GM15510 (cell line): ENCODE measurements around the gene CDK4.

Experiments used
- POLR2A ChIP-seq: IDR thresholded peaks from 3 replicates; pipeline ENCODE4 v1.6.1; 2011; ENCODE audit warnings: borderline replicate concordance; ENCODE audit not compliant: insufficient read length; ENCODE audit errors: extremely low read depth

CDK4 gene

GRCh38 chr12:57775563-57776246 lies 23.6 kb upstream of the CDK4 start:
- TF ChIP-seq POLR2A = no peak

GRCh38 chr12:57775044-57775443 lies 22.9 kb upstream of the CDK4 start:
- TF ChIP-seq POLR2A = no peak

- TF ChIP-seq POLR2A = no peak
These were observed 20.6 kb upstream of the CDK4 start, which contains the start of gene EEF1AKMT3 for GRCh38 chr12:57772429-57773322. Gene EEF1AKMT3, plus strand, starts transcription at chr12:57772614. Its CDS starts 111 bp downstream, at chr12:57772725.

- peak; percentile 80 for TF ChIP-seq POLR2A
These were observed 19.8 kb upstream of the CDK4 start, which contains the start of gene METTL1 for GRCh38 chr12:57771873-57772428. Gene METTL1, minus strand, starts transcription at chr12:57772105. Its CDS starts 22 bp downstream, at chr12:57772083.

GRCh38 chr12:57771236-57771872 lies 19.2 kb upstream of the CDK4 start:
- no peak for TF ChIP-seq POLR2A

GRCh38 chr12:57770734-57771133 lies 18.6 kb upstream of the CDK4 start:
- no peak for TF ChIP-seq POLR2A

GRCh38 chr12:57769594-57769993 lies 17.5 kb upstream of the CDK4 start:
- no peak for TF ChIP-seq POLR2A

GRCh38 chr12:57767876-57768275 lies 15.8 kb upstream of the CDK4 start:
- TF ChIP-seq POLR2A = no peak

- TF ChIP-seq POLR2A = no peak
These were observed 15.2 kb upstream of the CDK4 start for GRCh38 chr12:57767305-57767698.

- no peak for TF ChIP-seq POLR2A
These were observed 14.6 kb upstream of the CDK4 start, which contains the start of gene CYP27B1 for GRCh38 chr12:57766464-57767304. Gene CYP27B1, minus strand, starts transcription at chr12:57767078. Its CDS starts 37 bp downstream, at chr12:57767041.

GRCh38 chr12:57765698-57766463 lies 13.8 kb upstream of the CDK4 start:
- TF ChIP-seq POLR2A = no peak

GRCh38 chr12:57765003-57765697 lies 13.0 kb upstream of the CDK4 start:
- no peak for TF ChIP-seq POLR2A

- TF ChIP-seq POLR2A = no peak
These were observed 12.5 kb upstream of the CDK4 start for GRCh38 chr12:57764662-57765002.

GRCh38 chr12:57763881-57764661 lies 12.0 kb upstream of the CDK4 start:
- no peak for TF ChIP-seq POLR2A
